Left renal cortex interstitium (tissue), 4 donors: ENCODE data around the gene PRKAA1. TPM values are rescaled to one million over a fixed set of nuclear protein-coding genes. Genes with fewer than 3 reads are reported as not detected.

Source experiments
- DNase-seq, 4 donors: peaks; one replicate each; pipeline ENCODE4 v3.0.0-alpha.2; 2013; ENCODE audit warnings: low read depth in 4 of 4, low spot score in 2 of 4, missing footprints in 1 of 4
- polyA plus RNA-seq, 4 donors: library from polyadenylated mRNA; unstranded; fragments of 120-200 nt; gene quantifications; one replicate each; pipeline ENCODE4 v1.2.1, GENCODE V29; 2013; ENCODE audit not compliant: insufficient read length in 4 of 4

The PRKAA1 gene
- polyA plus RNA-seq, 4 donors = 59.4 to 89.3 (median 78.1) TPM

- no peak for DNase-seq
Observed at GRCh38 chr5:40781843-40782409, 16.2 kb downstream of the PRKAA1 start.

- no peak for DNase-seq
Observed at GRCh38 chr5:40780858-40781257, 17.3 kb downstream of the PRKAA1 start.

- no peak for DNase-seq
Observed at GRCh38 chr5:40780199-40780598, 18.0 kb downstream of the PRKAA1 start.

- DNase-seq = no peak
Observed at GRCh38 chr5:40779561-40779960, 18.6 kb downstream of the PRKAA1 start.

- DNase-seq = no peak
Observed at GRCh38 chr5:40778133-40778532, 20.0 kb downstream of the PRKAA1 start.

- no peak for DNase-seq
Observed at GRCh38 chr5:40776658-40776977, 21.6 kb downstream of the PRKAA1 start.

- DNase-seq = no peak
Observed at GRCh38 chr5:40775846-40776657, 22.1 kb downstream of the PRKAA1 start.

GRCh38 chr5:40775085-40775845 is 22.9 kb downstream of the PRKAA1 start:
- no peak for DNase-seq

- DNase-seq = no peak
Observed at GRCh38 chr5:40774623-40775022, 23.6 kb downstream of the PRKAA1 start.

- no peak for DNase-seq
Observed at GRCh38 chr5:40770764-40771163, 27.4 kb downstream of the PRKAA1 start.

- DNase-seq = no peak
Observed at GRCh38 chr5:40762705-40763104, 35.5 kb downstream of the PRKAA1 start.

GRCh38 chr5:40757400-40757799 is 40.8 kb downstream of the PRKAA1 start:
- DNase-seq = no peak

- peak; percentile 85 to 93 (median 89) for DNase-seq
Observed at GRCh38 chr5:40755407-40756365, 42.5 kb downstream of the PRKAA1 start, which contains the start of gene TTC33. Gene TTC33, minus strand, starts transcription at chr5:40755961. Its CDS starts 8,943 bp downstream, at chr5:40747018.

GRCh38 chr5:40755093-40755406 is 43.1 kb downstream of the PRKAA1 start:
- peak; percentile 61 to 86 (median 80) for DNase-seq

GRCh38 chr5:40754381-40755092 is 43.6 kb downstream of the PRKAA1 start:
- DNase-seq = peak; percentile 37 to 78 (median 46)

- no peak for DNase-seq
Observed at GRCh38 chr5:40746703-40747102, 51.5 kb downstream of the PRKAA1 start.

- no peak for DNase-seq
Observed at GRCh38 chr5:40743771-40744170, 54.4 kb downstream of the PRKAA1 start.

GRCh38 chr5:40738502-40738901 is 59.7 kb downstream of the PRKAA1 start:
- no peak for DNase-seq

- DNase-seq = peak in 1 of 4 donors; percentile 62
Observed at GRCh38 chr5:40736103-40736875, 61.9 kb downstream of the PRKAA1 start.
